GM18868 (cell line): Measurements from ENCODE around the gene WNT1.

Experiments used
- ATAC-seq: cut with Tn5 transposase; IDR thresholded peaks from one replicate; pipeline ENCODE4 v1.9.1; 2021; ENCODE audit warnings: mild to moderate bottlenecking, moderate library complexity; ENCODE audit not compliant: unreplicated experiment

The WNT1 gene

GRCh38 chr12:48999371-49000131 is 21.4 kb downstream of the WNT1 start, which contains the start of gene DDN:
DDN (minus strand) TSS chr12:48999375; CDS start chr12:48999287, 88 bp downstream.
- peak; percentile 47 for ATAC-seq

GRCh38 chr12:49000346-49000745 is 22.2 kb downstream of the WNT1 start:
- ATAC-seq = no peak

GRCh38 chr12:49008943-49009342 is 30.8 kb downstream of the WNT1 start:
- ATAC-seq = no peak

GRCh38 chr12:49010092-49010668 is 32.1 kb downstream of the WNT1 start:
- ATAC-seq = no peak

GRCh38 chr12:49012739-49013138 is 34.6 kb downstream of the WNT1 start:
- no peak for ATAC-seq

GRCh38 chr12:49013428-49013827 is 35.3 kb downstream of the WNT1 start:
- no peak for ATAC-seq

- no peak for ATAC-seq
Measured at GRCh38 chr12:49014547-49014946, 36.4 kb downstream of the WNT1 start.

GRCh38 chr12:49015196-49015595 is 37.1 kb downstream of the WNT1 start:
- ATAC-seq = no peak

GRCh38 chr12:49017891-49018260 is 39.8 kb downstream of the WNT1 start:
- no peak for ATAC-seq

GRCh38 chr12:49018261-49019119 is 40.4 kb downstream of the WNT1 start, which contains the start of gene PRKAG1:
PRKAG1 (minus strand) TSS chr12:49018776; CDS start chr12:49018740, 36 bp downstream.
- peak; percentile 91 for ATAC-seq

- ATAC-seq = peak; percentile 16
Measured at GRCh38 chr12:49019120-49019430, 41.0 kb downstream of the WNT1 start.

- no peak for ATAC-seq
Measured at GRCh38 chr12:49019443-49020324, 41.6 kb downstream of the WNT1 start.

GRCh38 chr12:49020441-49020840 is 42.3 kb downstream of the WNT1 start:
- ATAC-seq = no peak

GRCh38 chr12:49021292-49021915 is 43.3 kb downstream of the WNT1 start:
- ATAC-seq = no peak

GRCh38 chr12:49022558-49023178 is 44.5 kb downstream of the WNT1 start:
- no peak for ATAC-seq

GRCh38 chr12:49023812-49024211 is 45.7 kb downstream of the WNT1 start:
- ATAC-seq = no peak

- no peak for ATAC-seq
Measured at GRCh38 chr12:49024543-49024942, 46.4 kb downstream of the WNT1 start.

- no peak for ATAC-seq
Measured at GRCh38 chr12:49025463-49025862, 47.3 kb downstream of the WNT1 start.

GRCh38 chr12:49026101-49026500 is 48.0 kb downstream of the WNT1 start:
- ATAC-seq = no peak
